ENCODE results near the gene SUFU.

Gene SUFU

GRCh38 chr10:102515724-102516123, 12.0 kb downstream of the SUFU start:
- no peak for TF ChIP-seq CTCF (IDR thresholded peaks at IDR 0.05; ENCODE audit: borderline replicate concordance, insufficient read depth, low read depth, low read length)
- H3K4me3 ChIP-seq (ENCODE audit: low read depth, low read length), result no peak overlapping the region

- no peak for TF ChIP-seq CTCF (IDR thresholded peaks at IDR 0.05; ENCODE audit: borderline replicate concordance, insufficient read depth, low read depth, low read length)
- no peak overlapping the region for H3K4me3 ChIP-seq (ENCODE audit: low read depth, low read length)
Measured at GRCh38 chr10:102517553-102517952, 13.8 kb downstream of the SUFU start.

GRCh38 chr10:102519246-102519825, 15.6 kb downstream of the SUFU start:
- no peak for TF ChIP-seq CTCF (IDR thresholded peaks at IDR 0.05; ENCODE audit: borderline replicate concordance, insufficient read depth, low read depth, low read length)
- no peak overlapping the region for H3K4me3 ChIP-seq (ENCODE audit: low read depth, low read length)

GRCh38 chr10:102522874-102523249, 19.1 kb downstream of the SUFU start:
- no peak overlapping the region for H3K4me3 ChIP-seq (ENCODE audit: low read depth, low read length)
- TF ChIP-seq CTCF (IDR thresholded peaks at IDR 0.05; ENCODE audit: borderline replicate concordance, insufficient read depth, low read depth, low read length), result no peak

- no peak overlapping the region for H3K4me3 ChIP-seq (ENCODE audit: low read depth, low read length)
- no peak for TF ChIP-seq CTCF (IDR thresholded peaks at IDR 0.05; ENCODE audit: borderline replicate concordance, insufficient read depth, low read depth, low read length)
Measured at GRCh38 chr10:102523250-102524029, 19.7 kb downstream of the SUFU start.

GRCh38 chr10:102524746-102525145, 21.0 kb downstream of the SUFU start:
- no peak overlapping the region for H3K4me3 ChIP-seq (ENCODE audit: low read depth, low read length)
- no peak for TF ChIP-seq CTCF (IDR thresholded peaks at IDR 0.05; ENCODE audit: borderline replicate concordance, insufficient read depth, low read depth, low read length)

- no peak for TF ChIP-seq CTCF (IDR thresholded peaks at IDR 0.05; ENCODE audit: borderline replicate concordance, insufficient read depth, low read depth, low read length)
- H3K4me3 ChIP-seq (ENCODE audit: low read depth, low read length), result no peak overlapping the region
Measured at GRCh38 chr10:102527546-102527945, 23.8 kb downstream of the SUFU start.
